ENCODE results near the gene PHF2. TPM values are rescaled to one million over a fixed set of nuclear protein-coding genes. Genes with fewer than 3 reads are reported as not detected.

PHF2 gene
- total RNA-seq, 1 donor from 2014 or later, result 7.3 TPM

GRCh38 chr9:93567271-93567959 lies 9.0 kb upstream of the PHF2 start:
- ATAC-seq (no peak), DNase-seq (ENCODE audit: low spot score) (peak; percentile 49)

GRCh38 chr9:93568169-93568568 lies 8.2 kb upstream of the PHF2 start:
- DNase-seq (ENCODE audit: low spot score) (peak; percentile 39), ATAC-seq (no peak)

- DNase-seq (ENCODE audit: low spot score), result peak; percentile 33
- no peak for ATAC-seq
Measured at GRCh38 chr9:93569621-93570174, 6.7 kb upstream of the PHF2 start.

GRCh38 chr9:93572221-93572620 lies 4.2 kb upstream of the PHF2 start:
- ATAC-seq, result no peak

GRCh38 chr9:93572636-93573515 lies 3.5 kb upstream of the PHF2 start:
- no peak for ATAC-seq
- peak; percentile 36 for DNase-seq (ENCODE audit: low spot score)

More at GRCh38 chr9:93572221-93572620, 4.2 kb upstream of the PHF2 start:
- DNase-seq (ENCODE audit: low spot score), result no peak

GRCh38 chr9:93573516-93573828 lies 2.9 kb upstream of the PHF2 start:
- DNase-seq (ENCODE audit: low spot score) (peak; percentile 19), ATAC-seq (no peak)

GRCh38 chr9:93574091-93574899 lies 2.1 kb upstream of the PHF2 start:
- DNase-seq (ENCODE audit: low spot score) (peak; percentile 31), ATAC-seq (no peak)

GRCh38 chr9:93574900-93575795 lies 1.2 kb upstream of the PHF2 start:
- ATAC-seq, result no peak
- DNase-seq (ENCODE audit: low spot score), result peak; percentile 43

GRCh38 chr9:93575796-93576257 lies 557 bp upstream of the PHF2 start:
- DNase-seq (ENCODE audit: low spot score) (peak; percentile 56), ATAC-seq (peak; percentile 37)

GRCh38 chr9:93577078-93577974 lies 942 bp downstream of the PHF2 start:
- ATAC-seq (peak; percentile 34), DNase-seq (ENCODE audit: low spot score) (peak; percentile 52)

GRCh38 chr9:93577975-93578682 lies 1.7 kb downstream of the PHF2 start:
- ATAC-seq (peak; percentile 6), DNase-seq (ENCODE audit: low spot score) (peak; percentile 45)

GRCh38 chr9:93578844-93579243 lies 2.5 kb downstream of the PHF2 start:
- ATAC-seq (no peak), DNase-seq (ENCODE audit: low spot score) (peak; percentile 38)

- DNase-seq (ENCODE audit: low spot score) (peak; percentile 36), ATAC-seq (no peak)
Measured at GRCh38 chr9:93579711-93580516, 3.5 kb downstream of the PHF2 start.

GRCh38 chr9:93580654-93581380 lies 4.4 kb downstream of the PHF2 start:
- peak; percentile 3 for ATAC-seq
- peak; percentile 43 for DNase-seq (ENCODE audit: low spot score)

GRCh38 chr9:93582115-93582514 lies 5.7 kb downstream of the PHF2 start:
- peak; percentile 63 for ATAC-seq
- peak; percentile 45 for DNase-seq (ENCODE audit: low spot score)

- DNase-seq (ENCODE audit: low spot score), result no peak
- no peak for ATAC-seq
Measured at GRCh38 chr9:93582550-93582949, 6.2 kb downstream of the PHF2 start.

- DNase-seq (ENCODE audit: low spot score), result peak; percentile 37
- ATAC-seq, result no peak
Measured at GRCh38 chr9:93585259-93585658, 8.9 kb downstream of the PHF2 start.
